Measurements from ENCODE around the gene FGF7.
"Not testable (repeated sequence)": the region's sequence is repeated elsewhere in the genome, so short reads cannot be mapped to it uniquely, and the experiment has no call there.

Gene FGF7

GRCh38 chr15:49501586-49501985 lies 78.5 kb downstream of the FGF7 start:
- no peak overlapping the region for H3K4me3 ChIP-seq (ENCODE audit: severe bottlenecking)
- peaks cover 4% of the 10 kb centered on the region for H3K9me3 ChIP-seq (ENCODE audit: severe bottlenecking)
- no peak overlapping the region for H3K27ac ChIP-seq (ENCODE audit: poor library complexity, severe bottlenecking)
- TF ChIP-seq CTCF (IDR thresholded peaks at IDR 0.05; ENCODE audit: poor library complexity, severe bottlenecking) = no peak
- no peaks in the 10 kb centered on the region for H3K36me3 ChIP-seq (ENCODE audit: low read depth)
- H3K27me3 ChIP-seq (ENCODE audit: insufficient read depth, poor library complexity, severe bottlenecking) = no peaks in the 10 kb centered on the region
- DNase-seq (ENCODE audit: low spot score) = no peak
- ATAC-seq (ENCODE audit: low read depth) = no peak
- H3K4me1 ChIP-seq (ENCODE audit: insufficient read depth, poor library complexity, severe bottlenecking) = peaks cover 11% of the 10 kb centered on the region

GRCh38 chr15:49506341-49506740 lies 83.3 kb downstream of the FGF7 start:
- Histone ChIP-seq H3K4me3 (ENCODE audit: severe bottlenecking) (no peak overlapping the region), H3K36me3 (ENCODE audit: low read depth) (no peaks in the 10 kb centered on the region), H3K27ac (ENCODE audit: poor library complexity, severe bottlenecking) (peak overlapping the region; percentile 16), H3K4me1 (ENCODE audit: insufficient read depth, poor library complexity, severe bottlenecking) (peaks cover 20% of the 10 kb centered on the region), H3K9me3 (ENCODE audit: severe bottlenecking) (peaks cover 4% of the 10 kb centered on the region), H3K27me3 (ENCODE audit: insufficient read depth, poor library complexity, severe bottlenecking) (no peaks in the 10 kb centered on the region)
- ATAC-seq (ENCODE audit: low read depth) (peak; percentile 89), DNase-seq (ENCODE audit: low spot score) (no peak)
- no peak for TF ChIP-seq CTCF (IDR thresholded peaks at IDR 0.05; ENCODE audit: poor library complexity, severe bottlenecking)

DNA sequence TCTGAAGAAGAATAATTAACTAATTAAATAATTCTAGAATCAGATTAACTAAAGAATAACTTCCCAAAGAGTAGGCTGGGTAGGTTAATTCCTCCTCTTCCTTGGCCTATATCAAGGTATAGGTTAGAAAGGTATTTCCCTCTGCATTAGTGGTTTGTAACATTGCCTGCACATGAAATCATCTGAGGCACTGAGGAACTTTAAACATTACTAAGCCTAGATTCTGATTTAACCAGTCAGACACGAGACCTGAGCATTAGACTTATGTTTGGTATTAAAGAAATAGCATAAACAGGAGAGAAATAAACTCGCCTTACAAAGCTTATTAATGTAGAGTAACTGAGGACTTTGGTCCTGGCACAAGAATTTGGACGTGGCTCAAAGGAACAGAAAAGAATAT lies 84.2 kb downstream of the FGF7 start:
- no peak overlapping the region for H3K4me3 ChIP-seq (ENCODE audit: severe bottlenecking)
- peak overlapping the region; percentile 16 for H3K27ac ChIP-seq (ENCODE audit: poor library complexity, severe bottlenecking)
- no peak for TF ChIP-seq CTCF (IDR thresholded peaks at IDR 0.05; ENCODE audit: poor library complexity, severe bottlenecking)
- H3K27me3 ChIP-seq (ENCODE audit: insufficient read depth, poor library complexity, severe bottlenecking) = no peaks in the 10 kb centered on the region
- peaks cover 4% of the 10 kb centered on the region for H3K9me3 ChIP-seq (ENCODE audit: severe bottlenecking)
- H3K36me3 ChIP-seq (ENCODE audit: low read depth) = no peaks in the 10 kb centered on the region
- H3K4me1 ChIP-seq (ENCODE audit: insufficient read depth, poor library complexity, severe bottlenecking) = peaks cover 20% of the 10 kb centered on the region
- ATAC-seq (ENCODE audit: low read depth) (peak; percentile 87), DNase-seq (ENCODE audit: low spot score) (no peak)

DNA sequence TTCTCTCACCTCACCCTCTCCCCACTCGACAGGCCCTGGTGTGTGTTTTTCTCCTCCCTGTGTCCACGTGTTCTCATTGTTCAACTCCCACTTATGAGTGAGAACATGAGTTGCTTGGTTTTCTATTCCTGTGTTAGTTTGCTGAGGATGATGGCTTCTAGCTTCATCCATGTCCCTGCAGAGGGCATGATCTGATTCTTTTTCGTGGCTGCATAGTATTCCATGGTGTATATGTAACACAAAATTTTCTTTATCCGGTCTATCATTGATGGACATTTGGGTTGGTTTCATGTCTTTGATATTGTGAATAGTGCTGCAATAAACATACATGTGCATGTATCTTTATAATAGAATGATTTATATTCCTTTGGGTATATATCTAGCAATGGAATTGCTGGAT lies 89.7 kb downstream of the FGF7 start:
- not testable (repeated sequence) for H3K36me3 ChIP-seq (ENCODE audit: low read depth); H3K9me3 ChIP-seq (ENCODE audit: severe bottlenecking); ATAC-seq (ENCODE audit: low read depth); H3K27ac ChIP-seq (ENCODE audit: poor library complexity, severe bottlenecking); H3K4me3 ChIP-seq (ENCODE audit: severe bottlenecking); DNase-seq (ENCODE audit: low spot score); H3K4me1 ChIP-seq (ENCODE audit: insufficient read depth, poor library complexity, severe bottlenecking); H3K27me3 ChIP-seq (ENCODE audit: insufficient read depth, poor library complexity, severe bottlenecking)

DNA sequence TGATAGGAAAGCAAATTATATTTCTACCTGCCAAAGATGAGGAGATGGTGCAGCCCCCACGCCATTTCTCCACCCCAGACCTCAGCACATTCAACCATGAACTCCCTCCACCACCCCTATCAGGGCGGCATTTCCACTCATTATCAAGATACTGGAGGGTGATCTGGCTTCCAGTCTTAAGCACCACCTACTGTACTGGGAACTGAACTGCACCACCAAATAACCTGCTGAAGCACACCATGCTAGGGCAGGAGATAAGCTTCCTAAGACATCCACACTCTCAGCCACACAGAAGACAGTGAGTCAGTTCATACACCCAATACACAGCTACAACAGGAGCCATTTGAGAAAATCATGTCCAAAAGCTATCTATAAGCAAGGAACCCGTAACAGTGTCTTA lies 98.8 kb downstream of the FGF7 start:
- peak; percentile 54; the same call in 2 of the 3 replicates for ATAC-seq (ENCODE audit: low read depth)
- no peak overlapping the region for H3K27ac ChIP-seq (ENCODE audit: poor library complexity, severe bottlenecking)
- no peaks in the 10 kb centered on the region for H3K4me1 ChIP-seq (ENCODE audit: insufficient read depth, poor library complexity, severe bottlenecking)
- H3K36me3 ChIP-seq (ENCODE audit: low read depth) = no peaks in the 10 kb centered on the region
- peak; percentile 33 for TF ChIP-seq CTCF (IDR thresholded peaks at IDR 0.05; ENCODE audit: poor library complexity, severe bottlenecking)
- DNase-seq (ENCODE audit: low spot score) = no peak
- H3K9me3 ChIP-seq (ENCODE audit: severe bottlenecking) = no peaks in the 10 kb centered on the region
- no peaks in the 10 kb centered on the region for H3K27me3 ChIP-seq (ENCODE audit: insufficient read depth, poor library complexity, severe bottlenecking)
- H3K4me3 ChIP-seq (ENCODE audit: severe bottlenecking) = no peak overlapping the region
